SK-N-SH (cell line): ENCODE results near the gene DNAH5.

Source experiments
- EP300 ChIP-seq, 2 experiments: IDR thresholded peaks; 2 replicates each; pipeline versions ENCODE4 v1.4.0 to v1.6.1; 2012; ENCODE audit warnings: borderline replicate concordance in 1 of 2, low read depth in 1 of 2, low read length in 1 of 2
- EZH2phosphoT487 ChIP-seq: fragments of 200-600 bp; sonication (generic); IDR thresholded peaks from 2 replicates; pipeline ENCODE4 v1.6.1; 2017; ENCODE audit warnings: low read depth, mixed run types, mild to moderate bottlenecking, antibody characterized with exemption, moderate library complexity, borderline replicate concordance
- FOXJ3 ChIP-seq: sonication (generic); formaldehyde crosslinking; IDR thresholded peaks from 2 replicates; pipeline ENCODE4 v1.5.1; 2020; ENCODE audit warnings: mild to moderate bottlenecking, missing genetic modification reagents
- MXI1 ChIP-seq: IDR thresholded peaks from 2 replicates; pipeline ENCODE4 v1.6.1; 2012; ENCODE audit warnings: mild to moderate bottlenecking, low read depth, low read length, improper control_type of control experiment
- POLR2AphosphoS5 ChIP-seq: IDR thresholded peaks from 2 replicates; pipeline ENCODE4 v1.6.1; 2012; ENCODE audit warnings: low read depth, low read length
- RCOR1 ChIP-seq: fragments of 150-350 bp; IDR thresholded peaks from 2 replicates; pipeline ENCODE4 v1.6.1; 2017; ENCODE audit warnings: antibody characterized with exemption, low read length
- SMC3 ChIP-seq: IDR thresholded peaks from 2 replicates; pipeline ENCODE4 v1.6.1; 2012; ENCODE audit warnings: low read depth, low read length, improper control_type of control experiment
- TF ChIP-seq, protein P1 (sequence below): fragments of 200-600 bp; sonication (generic); IDR thresholded peaks from 2 replicates; pipeline ENCODE4 v1.6.1; 2017; ENCODE audit warnings: antibody characterized with exemption, mild to moderate bottlenecking, moderate library complexity

GRCh38 chr5:13921578-13921977 is 22.9 kb downstream of the DNAH5 start:
- TF ChIP-seq POLR2AphosphoS5 (no peak), RCOR1 (no peak), FOXJ3 (CRISPR knock-in tag) (no peak), SMC3 (no peak), EP300 (IDR thresholded peaks at IDR 0.05; ENCODE audit: borderline replicate concordance in 1 of 2, low read depth in 1 of 2, low read length in 1 of 2) (no peak), EZH2phosphoT487 (no peak), MXI1 (no peak)
- TF ChIP-seq, protein P1, sequence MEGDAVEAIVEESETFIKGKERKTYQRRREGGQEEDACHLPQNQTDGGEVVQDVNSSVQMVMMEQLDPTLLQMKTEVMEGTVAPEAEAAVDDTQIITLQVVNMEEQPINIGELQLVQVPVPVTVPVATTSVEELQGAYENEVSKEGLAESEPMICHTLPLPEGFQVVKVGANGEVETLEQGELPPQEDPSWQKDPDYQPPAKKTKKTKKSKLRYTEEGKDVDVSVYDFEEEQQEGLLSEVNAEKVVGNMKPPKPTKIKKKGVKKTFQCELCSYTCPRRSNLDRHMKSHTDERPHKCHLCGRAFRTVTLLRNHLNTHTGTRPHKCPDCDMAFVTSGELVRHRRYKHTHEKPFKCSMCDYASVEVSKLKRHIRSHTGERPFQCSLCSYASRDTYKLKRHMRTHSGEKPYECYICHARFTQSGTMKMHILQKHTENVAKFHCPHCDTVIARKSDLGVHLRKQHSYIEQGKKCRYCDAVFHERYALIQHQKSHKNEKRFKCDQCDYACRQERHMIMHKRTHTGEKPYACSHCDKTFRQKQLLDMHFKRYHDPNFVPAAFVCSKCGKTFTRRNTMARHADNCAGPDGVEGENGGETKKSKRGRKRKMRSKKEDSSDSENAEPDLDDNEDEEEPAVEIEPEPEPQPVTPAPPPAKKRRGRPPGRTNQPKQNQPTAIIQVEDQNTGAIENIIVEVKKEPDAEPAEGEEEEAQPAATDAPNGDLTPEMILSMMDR: no peak
